Smooth muscle cell (in vitro differentiated cells): ENCODE data around the gene SERBP1. TPM values are rescaled to one million over a fixed set of nuclear protein-coding genes. Genes with fewer than 3 reads are reported as not detected.

Experiments
- DNase-seq: peaks from one replicate; lab custom pipeline; 2025; ENCODE audit not compliant: unreplicated experiment; lab: John Stamatoyannopoulos, UW
- H2AFZ ChIP-seq: fragments of 200-600 bp; sonication (generic); 2 replicates; pipeline ENCODE4 v1.6.0; 2016; ENCODE audit warnings: antibody characterized with exemption, low read depth, mild to moderate bottlenecking
- H3F3A ChIP-seq: fragments of 200-600 bp; sonication (generic); 2 replicates; pipeline ENCODE4 v1.6.0; 2017; ENCODE audit warnings: antibody characterized with exemption, low read depth
- H3K27ac ChIP-seq: fragments of 200-600 bp; sonication (generic); 2 replicates; pipeline ENCODE4 v1.5.1; 2016; ENCODE audit warnings: low read depth, mild to moderate bottlenecking
- H3K27me3 ChIP-seq: fragments of 200-600 bp; sonication (generic); 2 replicates; pipeline ENCODE4 v1.6.1; 2016; ENCODE audit warnings: low read depth, mild to moderate bottlenecking
- H3K36me3 ChIP-seq: fragments of 200-600 bp; sonication (generic); 2 replicates; pipeline ENCODE4 v1.5.1; 2016; ENCODE audit warnings: low read depth
- H3K4me1 ChIP-seq: fragments of 200-600 bp; sonication (generic); 2 replicates; pipeline ENCODE4 v1.5.1; 2016; ENCODE audit warnings: low read depth
- H3K4me2 ChIP-seq: fragments of 200-600 bp; sonication (generic); 2 replicates; pipeline ENCODE4 v1.6.0; 2016; ENCODE audit warnings: mild to moderate bottlenecking
- H3K4me3 ChIP-seq: fragments of 200-600 bp; sonication (generic); 2 replicates; pipeline ENCODE4 v1.5.1; 2016; ENCODE audit warnings: mild to moderate bottlenecking
- H3K79me2 ChIP-seq: fragments of 200-600 bp; sonication (generic); 2 replicates; pipeline ENCODE4 v1.6.0; 2016; ENCODE audit warnings: low read depth, mild to moderate bottlenecking
- H3K9ac ChIP-seq: fragments of 200-600 bp; sonication (generic); 2 replicates; pipeline ENCODE4 v1.6.0; 2016; ENCODE audit warnings: low read depth
- H3K9me3 ChIP-seq: fragments of 200-600 bp; sonication (generic); replicated peaks from 2 replicates; pipeline ENCODE4 v1.5.1; 2016; ENCODE audit warnings: low read depth
- H4K20me1 ChIP-seq: fragments of 200-600 bp; sonication (generic); 2 replicates; pipeline ENCODE4 v1.6.0; 2016; ENCODE audit warnings: low read depth
- CTCF ChIP-seq: fragments of 200-600 bp; sonication (generic); IDR thresholded peaks from 2 replicates; pipeline ENCODE4 v1.5.1; 2017; ENCODE audit warnings: borderline replicate concordance, mild to moderate bottlenecking, antibody characterized with exemption; ENCODE audit not compliant: insufficient read depth, poor library complexity, severe bottlenecking
- WGBS: methylation state at CpG from one replicate; pipeline ENCODE4 v1.1.7; 2016; ENCODE audit warnings: low lambda C conversion rate; 5-methylcytosine and 5-hydroxymethylcytosine counted together
- polyA plus RNA-seq: library from polyadenylated mRNA; unstranded; fragments of >200 nt; fragmentation: Nextera tagmentation; extraction: Ambion mirVana; gene quantifications from 2 replicates; pipeline ENCODE4 v1.2.1, GENCODE V29; 2016
- total RNA-seq: library from RNA; depleted of rRNA; stranded (reverse); fragments of >200 nt; gene quantifications from 2 replicates; pipeline ENCODE4 v1.2.3, GENCODE V29; 2014

The SERBP1 gene
- total and polyA plus RNA-seq, 2 experiments from 2014 or later: 82.5 to 172 TPM

DNA sequence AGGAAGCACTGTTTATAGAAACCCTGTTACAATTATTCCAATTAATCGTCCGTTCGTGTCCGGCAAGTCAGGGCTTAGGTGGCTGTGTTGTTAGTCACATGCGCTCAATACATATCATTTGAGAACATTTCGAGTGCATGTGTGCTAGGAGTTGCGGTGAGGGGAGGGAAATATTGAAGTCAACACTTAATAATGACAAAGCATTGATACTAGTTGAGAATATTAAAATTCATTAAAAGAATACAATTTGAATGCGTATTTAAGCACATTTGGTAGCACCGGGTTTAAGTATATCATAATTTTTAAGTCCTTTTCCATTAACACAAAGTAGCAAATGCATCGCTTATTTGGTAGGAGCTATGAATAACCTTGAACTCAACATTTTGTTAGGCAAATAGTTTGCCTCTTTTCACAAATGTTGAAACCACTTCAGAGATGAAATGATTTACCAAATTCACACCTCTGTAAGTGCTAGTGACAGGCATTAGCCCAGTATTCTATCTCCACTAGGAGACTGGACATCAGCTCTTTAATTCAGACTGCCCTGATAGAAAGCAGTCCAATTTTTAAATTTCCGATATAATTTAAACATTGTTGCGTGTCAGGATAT lies 1.1 kb upstream of the SERBP1 start:
- H3K9ac ChIP-seq: peak overlapping the region; percentile 23
- no peaks in the 10 kb centered on the region for H3K27me3 ChIP-seq
- no peak for TF ChIP-seq CTCF
- H3F3A ChIP-seq: peaks cover 8% of the 10 kb centered on the region
- peak overlapping the region; percentile 17 for H3K27ac ChIP-seq
- peaks cover 39% of the 10 kb centered on the region for H3K79me2 ChIP-seq
- H3K4me3 ChIP-seq: peak overlapping the region; percentile 96
- H3K4me2 ChIP-seq: peak overlapping the region; percentile 98
- WGBS: 21% methylated on average over 12 of the region's 12 CpGs
- DNase-seq: no peak
- peaks cover 30% of the 10 kb centered on the region for H3K4me1 ChIP-seq
- no peaks in the 10 kb centered on the region for H3K9me3 ChIP-seq
- H3K36me3 ChIP-seq: peaks cover under 1% of the 10 kb centered on the region
- peaks cover 36% of the 10 kb centered on the region for H4K20me1 ChIP-seq
- peak overlapping the region; percentile 86 for H2AFZ ChIP-seq

GRCh38 chr1:67429528-67430357 lies 459 bp downstream of the SERBP1 start:
- H3K4me1 ChIP-seq: peaks cover 30% of the 10 kb centered on the region
- H3F3A ChIP-seq: peaks cover 8% of the 10 kb centered on the region
- TF ChIP-seq CTCF: no peak
- under 1% methylated on average over 69 of the region's 69 CpGs for WGBS
- peaks cover 13% of the 10 kb centered on the region for H3K36me3 ChIP-seq
- H3K9ac ChIP-seq: peak overlapping the region; percentile 90
- peak overlapping the region; percentile 98 for H3K4me2 ChIP-seq
- H4K20me1 ChIP-seq: peaks cover 51% of the 10 kb centered on the region
- no peaks in the 10 kb centered on the region for H3K9me3 ChIP-seq
- peak overlapping the region; percentile 91 for H2AFZ ChIP-seq
- peak overlapping the region; percentile 96 for H3K4me3 ChIP-seq
- H3K27ac ChIP-seq: peak overlapping the region; percentile 54
- no peak for DNase-seq
- H3K79me2 ChIP-seq: peaks cover 55% of the 10 kb centered on the region
- no peaks in the 10 kb centered on the region for H3K27me3 ChIP-seq

GRCh38 chr1:67429011-67429527 lies 1.1 kb downstream of the SERBP1 start:
- under 1% methylated on average over 25 of the region's 25 CpGs for WGBS
- peaks cover 61% of the 10 kb centered on the region for H3K79me2 ChIP-seq

More at GRCh38 chr1:67429011-67429527, 1.1 kb downstream of the SERBP1 start:
- peak overlapping the region; percentile 90 for H3K9ac ChIP-seq
- peaks cover 19% of the 10 kb centered on the region for H3K36me3 ChIP-seq
- H3K9me3 ChIP-seq: no peaks in the 10 kb centered on the region
- DNase-seq: no peak
- peaks cover 8% of the 10 kb centered on the region for H3F3A ChIP-seq
- TF ChIP-seq CTCF: no peak
- H3K27me3 ChIP-seq: no peaks in the 10 kb centered on the region
- peak overlapping the region; percentile 96 for H3K4me3 ChIP-seq
- H3K4me1 ChIP-seq: peaks cover 30% of the 10 kb centered on the region
- H2AFZ ChIP-seq: no peak overlapping the region
- peaks cover 58% of the 10 kb centered on the region for H4K20me1 ChIP-seq
- H3K27ac ChIP-seq: no peak overlapping the region
- H3K4me2 ChIP-seq: peak overlapping the region; percentile 98
